Naive thymus-derived CD8-positive, alpha-beta T cell (primary cell): ENCODE data around the gene TMEM182. TPM values are rescaled to one million over a fixed set of nuclear protein-coding genes. Genes with fewer than 3 reads are reported as not detected.

Source experiments
- ATAC-seq, 2 donors: fragments of 150-1000 bp; cut with Tn5 transposase in 1 of 2; sonication (Bioruptor Pico), chemical (Tn5 transposase) in 1 of 2; 1 replicate in 1 of 2; 2 replicates in 1 of 2; pipeline ENCODE4 v1.10.0; 2021; ENCODE audit warnings: mild to moderate bottlenecking in 2 of 2, moderate library complexity in 2 of 2
- POLR2A ChIA-PET: fragments of 350-600 bp; sonication (Branson Sonifier 250); formaldehyde crosslinking; loops from one replicate; lab custom pipeline; 2021; ENCODE audit warnings: antibody characterized with exemption; lab: Charles Lee
- DNase-seq, 10 donors: peaks; one replicate each; pipeline versions ENCODE4 v3.0.0 to v3.0.0-alpha.2; 2020 to 2022
- H3K27ac Mint-ChIP-seq, 10 donors: one replicate each; pipeline ENCODE4 v1.8.0; 2020 to 2022; ENCODE audit warnings: mild to moderate bottlenecking in 10 of 10, mixed read lengths in 10 of 10, moderate library complexity in 4 of 10, inconsistent platforms in 1 of 10
- H3K27me3 Mint-ChIP-seq, 5 donors: one replicate each; pipeline ENCODE4 v1.8.0; 2021 to 2022; ENCODE audit warnings: mixed read lengths in 5 of 5
- H3K36me3 Mint-ChIP-seq, 3 donors: one replicate each; pipeline ENCODE4 v1.8.0; 2020 to 2022; ENCODE audit warnings: mixed read lengths in 3 of 3, mild to moderate bottlenecking in 2 of 3, inconsistent platforms in 1 of 3
- H3K4me1 Mint-ChIP-seq, 4 donors: one replicate each; pipeline ENCODE4 v1.8.0; 2021 to 2022; ENCODE audit warnings: mixed read lengths in 4 of 4
- H3K4me3 Mint-ChIP-seq, 10 donors: one replicate each; pipeline ENCODE4 v1.8.0; 2020 to 2022; ENCODE audit warnings: mild to moderate bottlenecking in 10 of 10, mixed read lengths in 10 of 10, moderate library complexity in 6 of 10, inconsistent platforms in 1 of 10
- H3K9me3 Mint-ChIP-seq, 9 donors: one replicate each; pipeline ENCODE4 v1.8.0; 2020 to 2022; ENCODE audit warnings: mixed read lengths in 9 of 9, mild to moderate bottlenecking in 3 of 9, inconsistent platforms in 1 of 9, moderate library complexity in 1 of 9
- polyA plus RNA-seq, 3 donors: library from polyadenylated mRNA; unstranded; fragments of 300-500 nt; fragmentation: Illumina TruSeq; gene quantifications; one replicate each; pipeline ENCODE4 v1.2.3, GENCODE V29; 2021
- total RNA-seq, 8 experiments: library from RNA in 2 of 8; stranded (reverse) in 2 of 8; gene quantifications; one replicate each; pipeline ENCODE4 v1.2.3 and lab custom pipeline; 2021 to 2026

Gene TMEM182
- total and polyA plus RNA-seq, 5 experiments from 2014 or later, result 3.2 to 7.2 (median 6.3) TPM

DNA sequence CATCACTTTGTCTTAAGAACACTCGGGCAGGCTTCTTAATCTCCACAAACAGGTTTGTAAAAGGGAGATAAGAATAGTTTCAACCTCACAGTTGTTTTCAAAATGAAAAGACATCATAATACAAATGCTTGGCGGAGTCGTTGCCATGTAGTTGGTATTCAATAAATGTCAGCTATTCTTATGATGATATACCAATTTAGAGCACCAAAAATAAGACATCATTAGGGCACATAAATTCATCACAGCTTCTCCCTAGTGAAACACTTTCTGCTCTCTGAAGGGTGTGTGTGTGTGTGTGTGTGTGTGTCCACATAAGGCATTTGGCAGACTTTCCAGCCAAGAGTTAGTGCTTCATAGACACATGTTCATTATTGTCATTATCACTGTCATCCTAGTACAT is 10.8 kb downstream of the TMEM182 start:
- Mint-ChIP-seq H3K27me3 (no peaks in the 10 kb centered on the region), H3K36me3 (peaks cover 17 to 45% (median 40%) of the 10 kb centered on the region in 3 donors), H3K4me3 (no peak overlapping the region), H3K27ac (no peak overlapping the region), H3K9me3 (no peaks in the 10 kb centered on the region), H3K4me1 (no peaks in the 10 kb centered on the region)
- POLR2A ChIA-PET, result no interaction called here
- no peak for ATAC-seq
- DNase-seq, result no peak

DNA sequence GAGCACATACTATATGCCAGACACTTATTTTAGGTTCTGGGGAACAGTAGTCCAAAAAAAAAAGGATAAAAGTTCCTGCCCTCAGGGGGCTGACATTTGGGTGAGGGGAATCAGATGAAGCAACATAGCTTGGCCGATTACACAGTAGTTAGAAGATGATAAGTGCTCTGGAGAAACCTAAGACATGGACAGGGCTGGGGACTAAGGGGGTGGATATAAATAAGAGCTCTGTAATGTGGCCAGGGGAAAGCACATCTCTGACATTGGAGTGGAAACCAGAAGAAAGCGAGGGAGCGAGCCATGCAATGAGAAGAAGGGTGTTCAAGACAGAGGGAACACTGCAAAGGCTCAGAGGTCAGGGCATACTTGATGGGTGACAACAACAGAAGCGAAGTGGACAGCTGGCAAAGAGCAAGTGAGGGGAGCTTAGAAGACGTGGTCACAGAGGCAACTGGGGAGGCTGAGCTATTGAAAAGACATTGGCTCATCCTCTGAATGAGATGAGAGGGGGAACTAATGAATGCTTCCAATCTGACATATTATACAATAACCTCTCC is 11.4 kb downstream of the TMEM182 start:
- DNase-seq, result no peak
- no peak for ATAC-seq
- POLR2A ChIA-PET, result no interaction called here
- H3K27me3 Mint-ChIP-seq, result no peaks in the 10 kb centered on the region
- H3K4me3 Mint-ChIP-seq, result no peak overlapping the region
- no peak overlapping the region for H3K27ac Mint-ChIP-seq
- peaks cover 12 to 42% (median 35%) of the 10 kb centered on the region in 3 donors for H3K36me3 Mint-ChIP-seq
- no peaks in the 10 kb centered on the region for H3K9me3 Mint-ChIP-seq
- H3K4me1 Mint-ChIP-seq, result no peaks in the 10 kb centered on the region

DNA sequence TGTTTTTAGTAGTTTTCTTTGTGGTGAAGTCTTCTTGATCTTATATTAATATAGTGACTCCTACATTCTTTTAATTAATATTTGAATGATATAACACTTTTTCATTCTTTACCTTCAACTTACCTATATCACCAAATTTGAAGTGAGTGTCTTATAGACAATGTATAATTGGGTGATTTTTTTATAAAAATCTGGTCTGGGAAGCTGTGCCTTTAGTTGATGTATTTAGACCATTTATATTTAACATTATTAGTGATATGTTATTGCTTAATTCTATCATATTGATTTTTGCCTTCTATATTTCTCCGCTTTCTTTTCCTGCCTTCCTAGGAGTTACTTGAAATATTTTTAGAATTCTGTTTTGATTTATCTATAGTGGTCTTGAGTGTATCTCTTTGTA is 16.4 kb downstream of the TMEM182 start:
- Mint-ChIP-seq H3K4me1 (peaks cover 0 to 5% (median 4%) of the 10 kb centered on the region in 4 donors), H3K27ac (no peak overlapping the region), H3K27me3 (no peaks in the 10 kb centered on the region), H3K9me3 (no peaks in the 10 kb centered on the region), H3K36me3 (peaks cover 14 to 34% (median 19%) of the 10 kb centered on the region in 3 donors), H3K4me3 (no peak overlapping the region)
- POLR2A ChIA-PET, result no interaction called here
- no peak for ATAC-seq
- DNase-seq, result no peak

DNA sequence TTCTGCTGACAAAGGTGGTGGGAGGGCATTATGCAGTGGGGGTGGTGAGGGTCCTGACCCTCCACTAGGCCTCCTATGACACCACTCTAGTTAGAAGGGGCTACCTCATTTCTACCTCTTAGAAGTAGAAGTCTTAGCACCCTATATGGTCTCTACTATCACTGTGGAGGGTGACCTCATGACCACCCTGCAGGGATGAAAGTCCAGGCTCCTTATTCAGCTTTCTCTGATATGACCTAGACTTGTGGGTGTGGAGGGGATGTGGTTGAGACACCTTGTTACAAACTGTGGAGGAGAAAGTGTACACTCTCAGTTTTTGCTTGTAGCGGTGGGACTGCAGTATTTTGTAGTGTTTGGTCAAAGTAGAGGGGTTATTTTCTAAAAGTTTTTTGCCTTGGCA is 18.6 kb downstream of the TMEM182 start:
- no peak for ATAC-seq
- H3K9me3 Mint-ChIP-seq, result no peaks in the 10 kb centered on the region
- DNase-seq, result no peak
- H3K4me1 Mint-ChIP-seq, result peaks cover 0 to 5% (median 4%) of the 10 kb centered on the region in 4 donors
- POLR2A ChIA-PET, result no interaction called here
- no peak overlapping the region for H3K4me3 Mint-ChIP-seq
- no peaks in the 10 kb centered on the region for H3K27me3 Mint-ChIP-seq
- H3K36me3 Mint-ChIP-seq, result peaks cover 9 to 39% (median 21%) of the 10 kb centered on the region in 3 donors
- H3K27ac Mint-ChIP-seq, result peak overlapping the region in 1 of 10 donors; percentile 22

DNA sequence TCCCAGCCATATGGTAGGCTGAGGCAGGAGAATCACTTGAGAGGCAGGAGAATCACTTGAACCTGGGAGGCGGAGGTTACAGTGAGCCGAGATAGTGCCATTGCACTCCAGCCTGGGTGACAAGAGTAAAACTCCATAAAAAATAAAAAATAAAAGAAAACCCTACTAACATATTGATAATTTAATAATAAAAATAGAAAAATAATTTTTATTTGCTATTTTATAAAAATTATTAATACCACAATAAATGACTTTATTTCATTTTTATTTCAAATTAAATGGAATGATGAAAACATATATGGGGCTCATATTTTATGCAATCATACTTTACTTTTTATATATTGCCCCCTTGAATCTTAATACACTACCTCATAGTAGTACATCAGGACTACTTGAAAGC is 20.4 kb downstream of the TMEM182 start:
- POLR2A ChIA-PET, result no interaction called here
- DNase-seq (no peak), ATAC-seq (no peak)
- Mint-ChIP-seq H3K4me1 (peaks cover 0 to 5% (median 4%) of the 10 kb centered on the region in 4 donors), H3K4me3 (no peak overlapping the region), H3K27ac (no peak overlapping the region), H3K36me3 (peaks cover 8 to 41% (median 26%) of the 10 kb centered on the region in 3 donors), H3K9me3 (no peaks in the 10 kb centered on the region), H3K27me3 (no peaks in the 10 kb centered on the region)

DNA sequence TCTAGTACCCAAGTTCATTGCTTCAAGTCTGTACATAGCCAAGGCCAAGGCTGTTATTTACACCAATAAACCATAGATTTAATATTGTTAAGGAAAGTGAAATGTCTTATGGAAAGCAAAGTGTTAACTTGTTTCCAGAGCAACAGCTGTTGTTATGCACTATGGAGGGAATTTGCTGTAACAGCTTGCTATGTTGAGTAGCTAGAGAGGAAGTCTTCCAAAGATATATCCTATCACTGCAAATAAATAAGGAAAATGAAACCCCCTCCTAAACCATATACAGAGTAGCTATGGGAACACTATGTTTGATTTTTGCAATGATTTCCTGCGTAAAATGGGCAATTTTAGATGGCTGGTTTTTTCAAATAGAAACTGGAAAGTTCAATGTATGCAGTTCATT is 21.1 kb downstream of the TMEM182 start:
- Mint-ChIP-seq H3K4me1 (peaks cover 0 to 5% (median 4%) of the 10 kb centered on the region in 4 donors), H3K36me3 (peaks cover 14 to 43% (median 31%) of the 10 kb centered on the region in 3 donors), H3K4me3 (no peak overlapping the region), H3K27me3 (no peaks in the 10 kb centered on the region), H3K9me3 (no peaks in the 10 kb centered on the region), H3K27ac (no peak overlapping the region)
- no peak for DNase-seq
- no peak for ATAC-seq
- POLR2A ChIA-PET, result no interaction called here

DNA sequence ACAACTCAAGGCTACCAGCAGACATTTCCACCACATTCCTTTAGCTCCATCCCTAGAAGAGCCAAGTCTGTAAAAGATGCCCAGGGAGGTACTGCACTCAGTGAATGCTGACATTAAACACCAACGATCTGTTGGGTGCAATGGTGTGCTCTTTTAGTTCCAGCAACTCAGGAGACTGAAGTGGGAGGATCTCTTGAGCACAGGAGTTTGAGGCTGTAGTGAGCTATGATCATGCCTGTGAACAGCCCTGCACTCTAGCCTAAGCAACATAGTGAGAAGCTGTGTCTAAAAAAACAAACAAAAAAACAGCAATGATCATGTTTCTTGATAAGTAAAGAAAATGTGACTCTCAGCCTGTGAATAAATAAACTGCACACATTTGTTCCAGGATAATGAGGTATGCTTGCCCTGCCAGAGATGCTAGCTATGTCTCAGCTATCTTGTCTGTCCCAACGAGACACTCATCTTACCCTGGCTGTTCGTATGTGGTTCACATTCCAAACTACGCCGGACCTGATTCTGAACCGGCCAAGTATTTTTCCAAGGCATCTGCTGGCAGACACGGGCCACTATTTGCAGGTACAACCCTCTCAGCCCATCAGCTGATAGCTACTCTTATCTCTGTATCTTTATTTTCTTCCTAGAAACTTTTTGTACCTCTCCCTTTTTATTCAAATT is 21.8 kb downstream of the TMEM182 start:
- Mint-ChIP-seq H3K36me3 (peaks cover 14 to 43% (median 31%) of the 10 kb centered on the region in 3 donors), H3K4me3 (no peak overlapping the region), H3K27ac (no peak overlapping the region), H3K9me3 (no peaks in the 10 kb centered on the region), H3K27me3 (no peaks in the 10 kb centered on the region), H3K4me1 (peaks cover 0 to 5% (median 4%) of the 10 kb centered on the region in 4 donors)
- DNase-seq, result no peak
- POLR2A ChIA-PET, result no interaction called here
- ATAC-seq, result no peak

DNA sequence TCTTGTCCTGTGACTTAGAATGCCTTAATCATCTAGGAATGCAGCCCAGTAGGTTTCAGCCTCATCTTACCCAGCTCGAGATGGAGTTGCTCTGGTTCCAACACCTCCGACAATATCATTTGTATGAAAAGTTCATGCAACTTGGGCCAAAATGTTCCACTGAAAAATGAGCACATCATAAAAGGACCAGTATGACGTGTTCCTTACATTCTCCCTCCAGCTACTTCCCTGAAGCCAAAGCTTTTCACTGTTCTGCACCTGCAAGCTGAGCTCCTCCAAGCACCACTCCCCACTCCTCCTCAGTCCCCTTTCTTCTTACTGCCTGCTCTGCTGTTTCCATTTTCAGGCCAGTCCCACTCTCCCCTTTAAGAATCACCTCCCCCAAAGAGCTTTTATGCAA is 23.1 kb downstream of the TMEM182 start:
- ATAC-seq (no peak), DNase-seq (no peak)
- POLR2A ChIA-PET, result no interaction called here
- peaks cover 0 to 5% (median 2%) of the 10 kb centered on the region in 4 donors for H3K4me1 Mint-ChIP-seq
- peaks cover 14 to 41% (median 27%) of the 10 kb centered on the region in 3 donors for H3K36me3 Mint-ChIP-seq
- H3K9me3 Mint-ChIP-seq, result no peaks in the 10 kb centered on the region
- H3K27me3 Mint-ChIP-seq, result no peaks in the 10 kb centered on the region
- H3K27ac Mint-ChIP-seq, result no peak overlapping the region
- no peak overlapping the region for H3K4me3 Mint-ChIP-seq

DNA sequence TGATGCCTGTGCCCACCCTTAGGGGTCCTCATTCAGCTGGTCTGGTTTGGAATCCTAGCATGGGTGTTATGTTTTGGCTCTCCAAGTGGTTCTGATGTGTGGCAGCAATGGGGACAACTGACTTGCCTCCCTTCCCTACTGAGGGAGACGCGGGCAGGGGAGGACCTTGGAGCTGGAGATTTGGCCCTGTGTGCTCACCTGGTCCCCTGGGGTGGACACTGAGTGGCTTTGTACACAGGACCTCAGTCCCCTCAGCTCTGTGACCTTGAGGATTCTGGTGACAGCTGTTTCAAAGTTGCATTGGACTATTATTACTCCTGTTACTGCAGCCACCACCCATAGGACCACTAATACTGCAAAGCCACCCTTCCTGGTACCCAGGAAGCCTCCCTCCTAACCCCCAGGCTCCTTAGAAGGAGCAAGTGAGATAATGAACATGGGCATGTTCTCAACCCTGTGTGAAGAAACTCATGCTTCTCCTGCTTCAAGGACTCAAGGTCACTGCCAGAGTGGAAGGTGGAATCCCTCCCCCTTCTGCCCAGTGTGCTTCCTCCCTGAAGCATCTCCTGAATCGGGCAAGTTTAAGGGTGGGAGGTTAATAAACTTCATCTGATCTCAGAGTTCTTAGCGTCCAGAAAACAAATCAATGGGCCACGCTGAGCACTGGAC is 26.5 kb downstream of the TMEM182 start:
- ATAC-seq, result no peak
- Mint-ChIP-seq H3K4me1 (peaks cover 0 to 3% (median 0%) of the 10 kb centered on the region in 4 donors), H3K27ac (no peak overlapping the region), H3K4me3 (no peak overlapping the region), H3K36me3 (peaks cover 9 to 31% (median 25%) of the 10 kb centered on the region in 3 donors), H3K9me3 (no peaks in the 10 kb centered on the region), H3K27me3 (no peaks in the 10 kb centered on the region)
- DNase-seq, result no peak
- POLR2A ChIA-PET, result no interaction called here

DNA sequence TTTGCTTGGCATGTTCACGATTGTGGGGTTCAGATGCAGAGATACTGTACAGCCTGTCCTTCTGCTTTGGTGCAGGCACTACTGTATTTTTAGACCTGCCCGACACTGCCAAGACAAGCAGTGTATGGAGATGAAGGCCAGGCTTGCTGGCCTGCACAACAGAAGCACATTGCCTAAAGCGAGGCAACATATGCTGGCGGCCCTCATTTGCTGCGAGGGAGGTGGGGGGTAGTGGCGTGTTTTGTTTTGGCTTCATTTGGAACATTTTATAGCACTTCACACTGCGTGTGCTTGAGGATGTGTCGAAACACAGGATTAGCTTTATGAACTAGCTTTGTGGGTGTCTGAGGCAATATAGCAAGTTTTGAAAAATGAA is 27.0 kb downstream of the TMEM182 start:
- Mint-ChIP-seq H3K27ac (no peak overlapping the region), H3K4me3 (no peak overlapping the region), H3K9me3 (no peaks in the 10 kb centered on the region), H3K4me1 (peaks cover 0 to 3% (median 0%) of the 10 kb centered on the region in 4 donors), H3K27me3 (no peaks in the 10 kb centered on the region), H3K36me3 (peaks cover 9 to 28% (median 25%) of the 10 kb centered on the region in 3 donors)
- POLR2A ChIA-PET, result no interaction called here
- ATAC-seq, result no peak
- no peak for DNase-seq

DNA sequence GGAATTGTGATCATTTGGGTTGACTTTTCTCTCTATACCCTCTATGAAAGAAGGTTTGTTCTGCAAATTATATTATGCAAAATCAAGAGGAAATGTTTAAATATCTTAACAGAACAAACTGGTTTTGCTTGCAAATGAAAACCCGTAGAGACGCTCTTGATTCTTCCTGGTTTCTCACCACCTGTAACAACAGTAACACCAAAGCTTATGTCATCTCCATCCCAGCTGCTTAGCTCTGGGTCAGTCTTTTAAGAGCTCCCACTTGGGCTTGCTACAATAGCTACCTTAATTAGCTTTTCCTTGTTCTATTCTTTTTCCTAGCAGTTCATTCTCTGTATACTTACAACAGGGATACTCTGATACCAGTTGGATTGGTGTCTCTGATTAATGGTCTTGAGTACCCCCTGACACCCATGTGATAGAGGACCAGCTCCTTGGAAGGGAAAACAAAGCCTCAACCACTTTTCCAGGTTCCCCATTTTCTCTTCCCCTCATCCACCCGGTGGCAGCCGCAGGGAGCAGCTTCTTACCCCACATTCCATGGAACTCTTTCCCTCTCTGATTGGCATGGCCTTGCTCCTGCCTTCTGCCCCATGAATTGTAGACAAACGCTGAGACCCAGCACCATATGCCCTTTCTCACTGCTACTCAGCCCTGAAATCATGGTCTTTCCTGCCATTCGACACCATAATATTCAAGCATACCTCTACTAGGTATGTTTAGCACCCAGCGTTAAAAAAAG is 27.7 kb downstream of the TMEM182 start:
- H3K27ac Mint-ChIP-seq, result no peak overlapping the region
- H3K27me3 Mint-ChIP-seq, result no peaks in the 10 kb centered on the region
- no peak for DNase-seq
- ATAC-seq, result no peak
- H3K36me3 Mint-ChIP-seq, result peaks cover 9 to 26% (median 21%) of the 10 kb centered on the region in 3 donors
- peaks cover 0 to 6% (median 0%) of the 10 kb centered on the region in 4 donors for H3K4me1 Mint-ChIP-seq
- H3K9me3 Mint-ChIP-seq, result no peaks in the 10 kb centered on the region
- no peak overlapping the region for H3K4me3 Mint-ChIP-seq
- POLR2A ChIA-PET, result no interaction called here

DNA sequence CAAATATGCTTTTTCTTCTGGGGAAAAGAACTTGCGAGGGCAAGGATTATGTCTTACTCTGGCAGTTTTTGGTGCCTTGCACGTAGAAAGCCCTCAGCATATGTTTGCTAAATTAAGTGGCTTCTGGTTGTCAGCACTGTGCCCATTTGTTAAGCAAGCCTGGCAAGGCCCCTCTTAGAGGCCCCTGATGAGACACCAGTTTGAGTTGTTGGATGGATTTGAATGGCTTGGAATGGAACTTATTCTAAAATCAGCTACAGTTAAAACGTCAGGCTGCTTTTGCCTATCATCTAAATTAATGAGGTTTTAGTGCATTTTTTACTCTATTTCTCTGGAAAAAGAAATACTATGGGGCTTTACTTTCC is 28.2 kb downstream of the TMEM182 start:
- ATAC-seq (no peak), DNase-seq (no peak)
- H3K9me3 Mint-ChIP-seq, result no peaks in the 10 kb centered on the region
- H3K36me3 Mint-ChIP-seq, result peaks cover 9 to 25% (median 18%) of the 10 kb centered on the region in 3 donors
- H3K27ac Mint-ChIP-seq, result no peak overlapping the region
- H3K27me3 Mint-ChIP-seq, result no peaks in the 10 kb centered on the region
- POLR2A ChIA-PET, result no interaction called here
- no peak overlapping the region for H3K4me3 Mint-ChIP-seq
- peaks cover 0 to 6% (median 0%) of the 10 kb centered on the region in 4 donors for H3K4me1 Mint-ChIP-seq
